ENCODE measurements around the gene RHCE.

- no peak for TF ChIP-seq CTCF (IDR thresholded peaks at IDR 0.05)
- TF ChIP-seq POLR2A (IDR thresholded peaks at IDR 0.05), result no peak
Measured at GRCh38 chr1:25338986-25339385, 81.6 kb downstream of the RHCE start.

Measured in adrenal gland (tissue), 5 donors.